Measurements from ENCODE around the gene NOG.

NOG gene

DNA sequence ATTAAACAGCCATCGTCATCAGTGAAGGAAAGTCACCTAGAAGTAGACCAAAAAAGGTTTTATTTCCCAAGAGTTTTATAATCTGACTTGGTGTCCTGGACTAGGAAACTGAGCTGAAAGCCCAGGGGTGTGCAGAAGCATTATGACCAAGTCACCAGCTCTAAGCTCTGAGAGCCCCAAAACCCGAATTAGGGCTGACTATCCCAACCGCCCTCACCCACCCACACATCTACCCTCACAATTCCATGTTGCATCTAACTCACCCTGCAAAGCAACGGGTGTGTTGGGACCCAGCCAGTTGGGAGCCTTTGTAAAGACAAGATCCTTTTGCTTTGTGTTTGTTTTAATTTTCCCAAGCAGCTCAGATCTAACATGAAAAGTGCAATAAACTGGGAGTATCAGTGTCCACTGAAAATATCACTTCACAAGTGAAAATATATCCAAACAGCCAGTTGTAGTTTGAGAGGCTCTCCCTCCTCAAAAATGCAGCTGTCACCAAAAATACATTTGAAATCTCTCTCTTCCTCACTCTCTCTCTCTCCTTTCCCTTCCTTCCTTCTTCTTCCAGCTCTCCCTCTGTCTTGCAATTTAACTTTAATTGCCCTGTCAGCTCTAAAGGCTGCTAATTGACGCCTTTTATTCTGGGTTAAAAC, 16.2 kb upstream of the NOG start:
- no peak overlapping the region for H3K4me3 ChIP-seq
- H3K27ac ChIP-seq, result no peak overlapping the region
- no peaks in the 10 kb centered on the region for H4K20me1 ChIP-seq
- no peaks in the 10 kb centered on the region for H3K36me3 ChIP-seq
- 0 out of 20 replicates have a peak, but pooled peaks cover 0 to 5% (median 0%) of the 10 kb centered on the region in 10 experiments for H3K4me1 ChIP-seq
- no peak overlapping the region for H3K4me2 ChIP-seq
- no peaks in the 10 kb centered on the region for H3K27me3 ChIP-seq
- no peak for TF ChIP-seq Cebpa-rat (IDR thresholded peaks at IDR 0.05)
- H3K9me3 ChIP-seq (replicated peaks in 1 of 11), result peaks cover 0 to 15% (median 10%) of the 10 kb centered on the region in 11 experiments; a peak in 10 of 22 replicates
- no peak overlapping the region for H3K9ac ChIP-seq

DNA sequence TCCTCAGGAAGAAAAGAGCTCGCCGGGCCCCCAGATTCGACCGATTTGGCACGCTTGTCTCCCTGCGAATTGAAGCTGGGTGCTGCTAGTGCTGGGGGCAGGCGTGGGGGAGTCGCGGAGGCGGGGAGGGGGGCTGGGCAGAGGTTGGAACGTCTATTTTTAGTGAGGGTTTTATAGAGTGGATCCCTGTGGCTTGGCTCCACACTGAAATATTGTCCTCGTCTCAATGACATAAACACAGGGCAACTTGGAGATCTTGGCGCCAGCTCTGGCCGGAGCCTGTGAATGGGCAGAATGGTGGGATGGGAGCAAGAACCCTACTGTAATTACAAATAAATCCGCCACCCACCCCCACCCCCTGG, 15.7 kb upstream of the NOG start:
- no peak for TF ChIP-seq Cebpa-rat (IDR thresholded peaks at IDR 0.05)
- H3K4me1 ChIP-seq, result 0 out of 20 replicates have a peak, but pooled peaks cover 0 to 5% (median 0%) of the 10 kb centered on the region in 10 experiments
- H3K4me3 ChIP-seq, result no peak overlapping the region
- H3K4me2 ChIP-seq, result no peak overlapping the region
- no peak overlapping the region for H3K9ac ChIP-seq
- H4K20me1 ChIP-seq, result no peaks in the 10 kb centered on the region
- peaks cover 0 to 15% (median 10%) of the 10 kb centered on the region in 11 experiments; a peak in 10 of 22 replicates for H3K9me3 ChIP-seq (replicated peaks in 1 of 11)
- no peaks in the 10 kb centered on the region for H3K27me3 ChIP-seq
- no peak overlapping the region for H3K27ac ChIP-seq
- H3K36me3 ChIP-seq, result no peaks in the 10 kb centered on the region

DNA sequence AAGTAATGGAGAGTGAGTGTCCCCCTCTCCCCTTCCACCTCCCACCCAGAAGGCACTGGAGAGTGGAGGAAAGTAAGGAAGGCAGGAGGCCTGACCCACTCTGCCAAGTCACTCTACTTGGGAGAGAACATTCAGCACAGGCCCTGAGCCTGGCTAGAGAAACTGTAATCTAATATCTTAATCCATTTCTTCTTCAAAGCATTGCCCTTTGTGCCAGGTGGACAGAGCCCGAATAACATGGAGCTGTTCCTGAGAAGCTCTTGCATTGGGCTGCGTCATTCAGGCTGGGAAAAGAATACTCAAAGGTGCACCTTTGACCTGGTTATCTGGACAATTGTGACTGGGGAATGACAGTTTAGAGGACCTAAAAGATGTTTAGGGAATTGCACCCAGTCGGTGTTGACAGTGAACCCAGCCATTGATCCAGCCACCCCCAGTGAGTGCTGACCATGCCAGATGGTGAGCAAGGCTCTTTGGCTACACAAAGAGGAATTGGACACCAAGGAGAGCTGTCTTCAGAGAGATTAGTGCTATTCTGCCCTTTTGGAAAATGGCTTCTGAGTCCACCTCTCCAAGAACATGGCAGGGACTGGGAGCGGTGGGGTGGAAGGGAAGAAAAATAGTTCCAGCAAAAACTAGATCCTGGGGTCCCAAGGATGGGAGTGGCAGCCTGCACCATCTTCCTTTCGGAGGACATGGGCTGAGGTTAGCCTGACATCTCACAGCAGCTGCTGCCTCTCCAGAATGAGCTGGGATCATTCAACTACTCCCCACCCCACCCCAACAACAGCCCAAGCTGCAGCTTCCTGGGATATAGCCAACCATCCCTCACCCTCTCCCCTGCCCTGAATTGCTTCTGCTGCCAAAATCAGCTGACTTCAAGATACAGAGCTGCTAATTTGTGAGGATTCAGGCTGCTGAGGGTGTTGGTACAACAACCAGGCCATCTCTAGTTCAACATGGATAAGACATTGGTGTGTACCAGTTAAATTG, 11.6 kb upstream of the NOG start:
- no peaks in the 10 kb centered on the region for H3K27me3 ChIP-seq
- no peak overlapping the region for H3K4me3 ChIP-seq
- no peak overlapping the region for H3K27ac ChIP-seq
- H3K36me3 ChIP-seq, result no peaks in the 10 kb centered on the region
- no peak for TF ChIP-seq Cebpa-rat (IDR thresholded peaks at IDR 0.05)
- H3K9me3 ChIP-seq (replicated peaks in 1 of 11), result peaks cover 0 to 15% (median 10%) of the 10 kb centered on the region in 11 experiments; a peak in 10 of 22 replicates
- H3K4me2 ChIP-seq, result no peak overlapping the region
- H3K4me1 ChIP-seq, result 0 out of 20 replicates have a peak, but pooled peaks cover 0 to 5% (median 0%) of the 10 kb centered on the region in 10 experiments
- H3K9ac ChIP-seq, result no peak overlapping the region
- H4K20me1 ChIP-seq, result no peaks in the 10 kb centered on the region

DNA sequence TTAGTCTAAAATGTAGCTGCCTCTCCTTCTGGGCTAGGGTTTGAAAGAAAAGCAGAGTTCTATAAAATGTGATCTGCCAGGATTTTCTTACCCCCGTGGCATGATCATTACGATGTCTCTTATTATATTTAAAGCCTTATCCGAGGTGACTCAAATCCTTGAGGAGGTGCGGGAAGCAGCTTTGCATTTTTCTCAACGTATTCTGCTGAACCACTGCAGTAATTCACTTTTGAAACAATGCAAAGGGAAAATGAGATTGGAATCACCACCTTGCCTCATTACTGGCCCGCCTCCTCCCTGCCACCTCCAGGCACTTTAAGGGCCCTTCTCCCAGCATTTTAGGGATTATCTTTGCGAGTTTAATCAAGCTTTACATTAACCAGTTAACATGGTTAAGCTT, 9.7 kb upstream of the NOG start:
- peaks cover 0 to 15% (median 9%) of the 10 kb centered on the region in 11 experiments; a peak in 10 of 22 replicates for H3K9me3 ChIP-seq (replicated peaks in 1 of 11)
- no peak for TF ChIP-seq Cebpa-rat (IDR thresholded peaks at IDR 0.05)
- H3K4me1 ChIP-seq, result 0 out of 20 replicates have a peak, but pooled peaks cover 0 to 5% (median 0%) of the 10 kb centered on the region in 10 experiments
- H3K27ac ChIP-seq, result no peak overlapping the region
- no peaks in the 10 kb centered on the region for H3K27me3 ChIP-seq
- no peaks in the 10 kb centered on the region for H3K36me3 ChIP-seq
- H4K20me1 ChIP-seq, result no peaks in the 10 kb centered on the region
- H3K4me2 ChIP-seq, result no peak overlapping the region
- no peak overlapping the region for H3K9ac ChIP-seq
- H3K4me3 ChIP-seq, result no peak overlapping the region

DNA sequence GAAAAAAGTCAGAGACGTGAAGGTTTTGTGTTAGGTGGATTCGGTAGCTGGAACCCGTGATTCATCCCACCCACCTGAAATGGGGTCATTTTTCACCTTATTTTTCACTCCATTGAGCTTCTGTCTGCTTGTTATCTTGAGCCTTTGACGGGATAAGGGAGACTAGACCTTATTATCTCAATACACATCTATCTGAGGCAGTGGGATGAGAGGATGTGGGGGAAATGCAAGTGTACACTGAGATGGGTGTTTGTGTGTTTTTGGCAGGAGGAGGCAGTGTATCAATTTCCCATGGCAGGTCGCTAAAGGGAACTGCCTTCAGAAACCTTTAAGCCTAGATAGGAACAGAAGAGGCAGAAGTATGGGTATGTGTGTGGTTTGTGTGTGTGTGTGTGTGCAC, 6.2 kb upstream of the NOG start:
- Histone ChIP-seq H3K9ac (no peak overlapping the region), H3K9me3 (replicated peaks in 1 of 11) (no peaks in the 10 kb centered on the region), H3K36me3 (no peaks in the 10 kb centered on the region), H3K4me1 (peaks cover 0 to 30% (median 18%) of the 10 kb centered on the region in 10 experiments; a peak in 16 of 20 replicates), H4K20me1 (no peaks in the 10 kb centered on the region), H3K4me3 (no peak overlapping the region), H3K27ac (no peak overlapping the region), H3K4me2 (no peak overlapping the region), H3K27me3 (no peaks in the 10 kb centered on the region)
- TF ChIP-seq Cebpa-rat (IDR thresholded peaks at IDR 0.05), result no peak

DNA sequence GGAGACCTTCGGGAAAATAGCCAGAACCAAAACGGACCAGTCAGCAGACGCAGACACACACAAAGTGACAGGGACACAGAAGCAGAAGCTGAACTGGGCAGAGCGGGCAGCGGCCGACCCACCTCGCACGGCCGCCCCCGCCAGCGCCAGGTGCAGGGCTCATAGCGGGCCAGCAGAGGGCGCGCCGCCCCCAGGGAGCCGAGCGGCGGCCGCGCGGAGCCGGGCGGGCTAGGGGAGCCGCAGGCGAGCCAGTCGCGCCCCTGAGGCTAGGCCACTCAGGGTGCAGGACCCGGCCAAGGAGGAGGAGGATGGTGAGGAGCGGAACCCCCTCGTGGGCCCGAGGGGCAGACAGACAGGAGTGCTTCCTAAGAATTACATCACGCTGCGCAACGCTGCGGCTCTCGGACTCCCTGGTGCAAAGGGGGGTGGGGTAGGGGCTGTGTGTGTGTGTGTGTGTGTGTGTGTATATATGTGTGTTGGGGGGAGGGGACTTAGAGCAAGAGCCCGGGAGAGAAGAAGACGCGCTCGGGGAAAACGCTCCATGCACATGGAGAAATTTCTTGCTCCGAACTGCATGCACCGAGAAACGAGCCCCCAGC, 913 bp upstream of the NOG start:
- H3K27me3 ChIP-seq, result peaks cover 0 to 29% (median 0%) of the 10 kb centered on the region in 11 experiments; a peak in 7 of 22 replicates
- H3K36me3 ChIP-seq, result no peaks in the 10 kb centered on the region
- peak overlapping the region; percentile 87 to 99 (median 95) for H3K4me2 ChIP-seq
- H3K27ac ChIP-seq, result peak overlapping the region in 8 of 11 experiments; percentile 17 to 94 (median 92); a peak in 15 of 22 replicates
- no peak for TF ChIP-seq Cebpa-rat (IDR thresholded peaks at IDR 0.05)
- H3K9me3 ChIP-seq (replicated peaks in 1 of 11), result no peaks in the 10 kb centered on the region
- peak overlapping the region; percentile 62 to 90 (median 79) for H3K4me3 ChIP-seq
- H4K20me1 ChIP-seq, result peaks cover 0 to 7% (median 0%) of the 10 kb centered on the region in 11 experiments; a peak in 3 of 22 replicates
- peaks cover 15 to 41% (median 30%) of the 10 kb centered on the region in 10 experiments for H3K4me1 ChIP-seq
- H3K9ac ChIP-seq, result peak overlapping the region in 9 of 11 experiments; percentile 79 to 96 (median 93); a peak in 18 of 22 replicates

DNA sequence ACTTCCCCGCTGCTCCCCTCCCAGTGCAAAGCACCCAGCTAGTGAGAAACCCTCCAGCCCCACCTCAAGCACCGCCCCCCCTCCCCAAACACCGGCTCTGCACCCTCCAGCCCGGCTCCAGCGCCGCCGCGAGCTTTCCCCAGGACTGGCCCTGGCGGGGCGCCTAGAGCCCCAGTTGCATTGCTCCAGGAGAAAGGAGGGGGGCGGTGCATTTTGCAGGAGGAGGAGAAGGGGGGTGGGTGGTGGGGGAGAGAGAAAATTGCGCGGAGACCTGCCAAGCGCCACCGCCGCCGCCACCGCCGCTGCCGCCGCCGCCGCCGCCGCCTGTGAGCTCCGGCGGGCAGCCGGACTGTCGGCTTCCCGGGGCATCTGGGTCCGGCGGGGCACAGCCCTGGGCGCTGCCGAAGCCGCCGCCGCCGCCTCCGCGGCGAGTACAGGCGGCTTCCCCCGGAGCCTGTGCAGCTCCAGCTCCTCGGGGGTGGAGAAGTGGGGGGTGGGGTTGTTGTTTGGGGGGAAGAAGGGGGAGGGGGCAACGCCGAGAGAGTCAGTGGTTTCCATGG, 333 bp upstream of the NOG start:
- Histone ChIP-seq H3K9me3 (replicated peaks in 1 of 11) (no peaks in the 10 kb centered on the region), H3K4me1 (peaks cover 20 to 47% (median 34%) of the 10 kb centered on the region in 10 experiments), H3K4me2 (peak overlapping the region; percentile 87 to 99 (median 95)), H3K27ac (peak overlapping the region in 9 of 11 experiments; percentile 73 to 94 (median 91); a peak in 17 of 22 replicates), H4K20me1 (peaks cover 0 to 7% (median 0%) of the 10 kb centered on the region in 11 experiments; a peak in 3 of 22 replicates), H3K36me3 (no peaks in the 10 kb centered on the region), H3K27me3 (peaks cover 0 to 35% (median 0%) of the 10 kb centered on the region in 11 experiments; a peak in 7 of 22 replicates), H3K4me3 (peak overlapping the region; percentile 62 to 90 (median 79)), H3K9ac (peak overlapping the region in 10 of 11 experiments; percentile 60 to 96 (median 90); a peak in 20 of 22 replicates)
- no peak for TF ChIP-seq Cebpa-rat (IDR thresholded peaks at IDR 0.05)

All from BLaER1 treated with 17β-estradiol and CSF1 and Interleukin-3, amounts not matched to agents 10 nM and 100 nM (cell line).